ENCODE measurements around the gene ASRGL1.

ASRGL1 gene

DNA sequence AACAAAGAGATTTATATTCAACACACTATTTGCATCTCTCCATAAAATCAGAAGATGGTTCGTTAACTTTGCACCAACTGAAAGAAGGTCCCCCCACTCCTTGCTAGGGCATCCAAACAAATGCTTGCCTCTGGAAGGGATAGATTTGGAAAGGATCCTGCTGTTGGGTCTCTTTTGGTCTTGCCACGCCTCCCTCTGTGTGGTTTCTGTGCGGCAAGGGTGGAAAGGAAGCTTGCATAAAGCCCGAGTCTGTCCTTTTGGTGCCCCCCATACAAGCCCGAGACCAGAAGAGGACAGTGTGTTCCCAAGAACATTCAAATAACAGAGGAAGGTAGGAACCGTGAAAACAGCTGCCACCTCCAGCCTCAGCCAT is 96.6 kb downstream of the ASRGL1 start:
- peaks cover 2% of the 10 kb centered on the region for H3K9me3 ChIP-seq (ENCODE audit: low read length)
- H3K4me3 ChIP-seq (ENCODE audit: low read length): no peak overlapping the region
- H3K27me3 ChIP-seq (ENCODE audit: insufficient read depth, low read length): peaks cover 7% of the 10 kb centered on the region
- peaks cover 8% of the 10 kb centered on the region for H3K4me1 ChIP-seq (ENCODE audit: insufficient read depth, low read length)
- no peak overlapping the region for H2AFZ ChIP-seq (ENCODE audit: low read depth, low read length)
- no peaks in the 10 kb centered on the region for H3K36me3 ChIP-seq (ENCODE audit: insufficient read depth, low read length)

DNA sequence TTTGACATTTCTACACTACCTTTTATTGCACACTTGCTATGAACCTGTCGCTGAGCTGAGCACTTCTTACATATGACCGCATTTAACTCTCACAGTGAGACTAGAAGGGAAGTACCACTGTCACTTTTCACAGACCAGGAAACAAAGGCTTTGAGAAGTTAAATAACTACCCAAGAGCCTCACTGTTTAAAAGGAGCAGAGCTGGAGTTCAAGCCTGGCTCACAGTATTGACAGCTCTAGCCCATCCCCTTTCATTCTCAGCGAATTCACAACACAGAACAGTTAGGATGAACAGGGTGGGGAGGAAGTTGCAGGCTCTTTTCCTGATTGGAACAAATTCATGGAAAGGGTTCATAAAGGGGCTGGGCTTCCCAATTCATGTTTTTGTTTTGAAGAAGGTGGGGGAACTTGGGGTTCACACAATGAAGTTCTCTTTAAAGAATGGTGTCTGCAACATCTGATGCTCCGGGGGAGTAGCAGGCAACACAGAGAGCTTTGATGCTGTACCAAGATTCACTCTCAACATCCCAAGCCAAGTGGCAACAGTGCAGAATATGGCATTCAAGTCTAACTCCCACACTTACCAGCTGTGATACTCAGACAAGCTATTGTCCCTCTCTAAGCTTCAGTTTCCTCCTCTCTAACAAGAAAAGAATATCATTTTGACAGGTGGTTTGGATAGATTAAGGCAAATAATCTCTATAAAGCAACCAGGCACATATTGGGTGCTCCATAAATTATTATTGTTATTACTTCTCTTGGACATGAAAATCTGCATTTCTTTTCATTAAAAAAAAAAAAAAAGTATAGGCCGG is 98.8 kb downstream of the ASRGL1 start:
- H3K4me1 ChIP-seq (ENCODE audit: insufficient read depth, low read length): peaks cover 8% of the 10 kb centered on the region
- H3K9me3 ChIP-seq (ENCODE audit: low read length): no peaks in the 10 kb centered on the region
- peaks cover 3% of the 10 kb centered on the region for H3K27me3 ChIP-seq (ENCODE audit: insufficient read depth, low read length)
- H2AFZ ChIP-seq (ENCODE audit: low read depth, low read length): no peak overlapping the region
- H3K36me3 ChIP-seq (ENCODE audit: insufficient read depth, low read length): no peaks in the 10 kb centered on the region
- no peak overlapping the region for H3K4me3 ChIP-seq (ENCODE audit: low read length)

DNA sequence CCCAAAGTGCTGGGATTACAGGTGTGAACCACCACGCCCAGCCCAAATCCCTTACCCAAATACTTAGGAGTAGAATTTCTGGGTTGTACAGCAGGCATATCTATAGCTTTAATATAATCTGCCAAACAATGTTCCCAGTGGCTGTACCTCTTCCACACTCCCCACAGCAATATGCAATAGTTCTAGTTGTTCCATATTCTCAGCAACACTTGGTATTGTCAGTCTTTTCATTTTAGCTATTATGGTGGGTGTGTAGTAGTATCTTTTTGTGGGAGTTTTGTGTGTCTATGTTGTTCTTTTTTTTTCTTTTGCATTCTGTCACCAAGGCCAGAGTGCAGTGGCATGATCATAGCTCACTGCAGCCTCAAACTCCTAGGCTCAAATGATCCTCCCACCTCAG is 100.4 kb downstream of the ASRGL1 start:
- Histone ChIP-seq H3K9me3 (ENCODE audit: low read length) (no peaks in the 10 kb centered on the region), H2AFZ (ENCODE audit: low read depth, low read length) (no peak overlapping the region), H3K4me3 (ENCODE audit: low read length) (no peak overlapping the region), H3K27me3 (ENCODE audit: insufficient read depth, low read length) (peaks cover 3% of the 10 kb centered on the region), H3K36me3 (ENCODE audit: insufficient read depth, low read length) (no peaks in the 10 kb centered on the region), H3K4me1 (ENCODE audit: insufficient read depth, low read length) (peaks cover 8% of the 10 kb centered on the region)

DNA sequence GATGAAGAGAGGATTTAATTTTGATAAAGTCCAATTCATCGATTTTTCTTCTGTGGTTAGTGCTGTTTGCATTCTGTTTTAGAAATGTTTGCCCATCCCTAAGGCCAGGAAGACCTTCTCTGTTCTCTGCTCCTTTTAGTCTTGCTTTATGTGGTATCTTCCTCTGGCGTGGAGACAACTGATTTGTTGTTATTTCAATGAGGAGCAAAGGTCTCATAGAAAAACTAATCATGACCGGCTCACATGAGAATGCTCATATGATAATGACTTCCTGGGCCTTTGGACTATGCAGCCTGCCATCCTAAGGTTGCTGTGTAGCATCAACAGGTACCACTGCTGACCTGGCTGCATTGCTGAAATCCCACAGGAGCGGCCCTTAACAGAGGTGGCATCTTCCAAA is 101.4 kb downstream of the ASRGL1 start:
- Histone ChIP-seq H3K9me3 (ENCODE audit: low read length) (no peaks in the 10 kb centered on the region), H3K4me1 (ENCODE audit: insufficient read depth, low read length) (peaks cover 6% of the 10 kb centered on the region), H3K36me3 (ENCODE audit: insufficient read depth, low read length) (no peaks in the 10 kb centered on the region), H3K4me3 (ENCODE audit: low read length) (no peak overlapping the region), H2AFZ (ENCODE audit: low read depth, low read length) (no peak overlapping the region), H3K27me3 (ENCODE audit: insufficient read depth, low read length) (peaks cover 3% of the 10 kb centered on the region)

DNA sequence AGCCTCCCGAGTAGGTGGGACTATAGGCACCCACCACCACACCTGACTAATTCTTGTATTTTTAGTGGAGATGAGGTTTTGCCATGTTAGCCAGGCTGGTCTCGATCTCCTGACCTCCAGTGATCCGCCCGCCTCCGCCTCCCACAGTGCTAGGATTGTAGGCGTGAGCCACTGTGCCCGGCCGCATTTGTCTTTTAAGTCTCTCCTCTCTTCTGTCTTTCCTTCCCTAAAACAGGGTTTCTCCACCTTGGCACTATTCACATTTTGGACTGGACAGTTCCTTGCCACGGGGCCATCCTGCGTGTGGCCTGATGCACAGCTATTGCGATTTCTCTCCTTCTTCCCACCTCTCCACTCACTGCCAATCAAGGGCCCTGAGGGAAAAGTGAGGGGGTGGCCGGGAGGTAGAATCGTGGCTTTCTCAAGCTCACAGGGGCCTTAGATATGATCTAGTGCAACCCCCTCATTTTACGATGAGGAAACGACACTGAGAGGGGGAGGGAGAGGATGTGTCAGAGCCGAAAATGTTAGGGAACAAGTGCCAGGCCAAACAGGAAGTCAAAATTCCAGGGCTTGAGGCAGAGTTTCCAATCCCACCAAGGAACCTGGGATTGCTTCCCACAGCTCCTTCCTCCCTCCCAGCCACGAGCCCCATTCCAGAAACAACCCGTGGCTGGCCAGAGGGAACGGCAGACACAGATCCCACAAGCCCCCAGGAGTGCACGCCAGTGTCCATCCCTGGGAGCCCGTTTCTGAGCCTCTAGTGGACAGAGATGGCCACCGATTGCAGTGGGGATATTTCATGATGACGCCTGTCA is 102.7 kb downstream of the ASRGL1 start:
- Histone ChIP-seq H3K9me3 (ENCODE audit: low read length) (no peaks in the 10 kb centered on the region), H3K4me3 (ENCODE audit: low read length) (no peak overlapping the region), H3K27me3 (ENCODE audit: insufficient read depth, low read length) (no peaks in the 10 kb centered on the region), H3K4me1 (ENCODE audit: insufficient read depth, low read length) (peaks cover 6% of the 10 kb centered on the region), H2AFZ (ENCODE audit: low read depth, low read length) (no peak overlapping the region), H3K36me3 (ENCODE audit: insufficient read depth, low read length) (no peaks in the 10 kb centered on the region)
